GM10248 (cell line): ENCODE results near the gene SYNE2.

Experiments used
- CTCF ChIA-PET: fragments of 300-600 bp; sonication (Branson Sonifier 250); formaldehyde crosslinking; extraction: SDS; loops from one replicate; lab custom pipeline; 2021; ENCODE audit warnings: antibody characterized with exemption; lab: Yijun Ruan, JAX
- POLR2A ChIA-PET: fragments of 350-650 bp; sonication (Branson Sonifier 250); formaldehyde crosslinking; extraction: SDS; loops from one replicate; lab custom pipeline; 2020; ENCODE audit warnings: antibody characterized with exemption; lab: Yijun Ruan, JAX
- DNase-seq: peaks from one replicate; pipeline ENCODE4 v3.0.0; 2012; ENCODE audit errors: extremely low spot score
- CTCF ChIP-seq: IDR thresholded peaks from 2 replicates; pipeline ENCODE4 v1.5.1; 2012; ENCODE audit warnings: mild to moderate bottlenecking, low read depth; ENCODE audit errors: extremely low read depth, missing control alignments, control extremely low read depth

The SYNE2 gene

GRCh38 chr14:64064447-64064846 is 211.6 kb downstream of the SYNE2 start:
- POLR2A ChIA-PET = no interaction called here

GRCh38 chr14:64069634-64070359 is 217.0 kb downstream of the SYNE2 start:
- no peak for TF ChIP-seq CTCF
- ChIA-PET CTCF (interaction anchor here (0.9 kb wide), 1 partner anchor 11 kb away, joined by 3 read pairs; no protein-coding TSS in a partner anchor), POLR2A (no interaction called here)
- DNase-seq = no peak

More at GRCh38 chr14:64064447-64064846, 211.6 kb downstream of the SYNE2 start:
- no peak for DNase-seq
- no peak for TF ChIP-seq CTCF
- CTCF ChIA-PET = interaction anchor here (0.7 kb wide), 1 partner anchor 631 kb away, joined by 3 read pairs; no protein-coding TSS in a partner anchor

- TF ChIP-seq CTCF = no peak
- POLR2A ChIA-PET = no interaction called here
- CTCF ChIA-PET = no interaction called here
- DNase-seq = no peak
Observed at GRCh38 chr14:64074961-64075612, 222.3 kb downstream of the SYNE2 start.

GRCh38 chr14:64075613-64076005 is 222.8 kb downstream of the SYNE2 start:
- ChIA-PET CTCF (no interaction called here), POLR2A (no interaction called here)
- TF ChIP-seq CTCF = no peak
- DNase-seq = no peak

- CTCF ChIA-PET = interaction anchor here (0.5 to 1.1 kb wide), 2 partner anchors 34 to 223 kb away, joined by 3 read pairs; no protein-coding TSS in a partner anchor
- POLR2A ChIA-PET = no interaction called here
- no peak for DNase-seq
- no peak for TF ChIP-seq CTCF
Observed at GRCh38 chr14:64080452-64080851, 227.6 kb downstream of the SYNE2 start.

GRCh38 chr14:64081174-64081746 is 228.5 kb downstream of the SYNE2 start:
- DNase-seq = no peak
- ChIA-PET POLR2A (no interaction called here), CTCF (interaction anchor here (1.1 to 1.2 kb wide), 2 partner anchors 30 to 223 kb away, joined by 3 read pairs; no protein-coding TSS in a partner anchor)
- TF ChIP-seq CTCF = no peak
